H1 (cell line): ENCODE measurements around the gene DEFB118. TPM values are rescaled to one million over a fixed set of nuclear protein-coding genes. Genes with fewer than 3 reads are reported as not detected.

Source experiments
- CHD2 ChIP-seq: IDR thresholded peaks from 2 replicates; pipeline ENCODE4 v1.6.1; 2012; ENCODE audit warnings: low read length, improper control_type of control experiment
- KDM1A ChIP-seq: fragments of 200-600, 300-600 bp; sonication (generic); IDR thresholded peaks from 2 replicates; pipeline ENCODE4 v1.7.1; 2016; ENCODE audit warnings: mild to moderate bottlenecking, low read length, borderline replicate concordance
- POU5F1 ChIP-seq: IDR thresholded peaks from 2 replicates; pipeline ENCODE4 v1.6.1; 2011; ENCODE audit warnings: low read depth, mild to moderate bottlenecking, low read length, moderate library complexity
- SRF ChIP-seq: IDR thresholded peaks from 2 replicates; pipeline ENCODE4 v1.6.1; 2011; ENCODE audit warnings: mild to moderate bottlenecking, low read depth, low read length, moderate library complexity
- polyA plus RNA-seq, 7 experiments: library from polyadenylated mRNA; depleted of rRNA in 3 of 7; stranded (reverse) in 5 of 7; unstranded in 2 of 7; fragments of >200 nt in 5 of 7; fragments of 200-250 nt in 2 of 7; gene quantifications; 1 replicate in 5 of 7; 2 replicates in 1 of 7; 4 replicates in 1 of 7; pipeline versions ENCODE4 v1.2.1 to v1.2.3, GENCODE V29; 2011 to 2013; ENCODE audit warnings: missing spikeins in 2 of 7, mixed read lengths in 2 of 7
- total RNA-seq: library from RNA; stranded (reverse); fragmentation: NEBNext Ultra II Directional; extraction: Animal tissue kit (Norgen Biotek cat#: 25700); gene quantifications from 2 replicates; pipeline ENCODE4 v1.2.1, GENCODE V29; 2021

The DEFB118 gene
- total and polyA plus RNA-seq, 2 of the 8 experiments (the other 6 are each of a cell fraction or from before 2014, with no cell fraction given) = not detected

DNA sequence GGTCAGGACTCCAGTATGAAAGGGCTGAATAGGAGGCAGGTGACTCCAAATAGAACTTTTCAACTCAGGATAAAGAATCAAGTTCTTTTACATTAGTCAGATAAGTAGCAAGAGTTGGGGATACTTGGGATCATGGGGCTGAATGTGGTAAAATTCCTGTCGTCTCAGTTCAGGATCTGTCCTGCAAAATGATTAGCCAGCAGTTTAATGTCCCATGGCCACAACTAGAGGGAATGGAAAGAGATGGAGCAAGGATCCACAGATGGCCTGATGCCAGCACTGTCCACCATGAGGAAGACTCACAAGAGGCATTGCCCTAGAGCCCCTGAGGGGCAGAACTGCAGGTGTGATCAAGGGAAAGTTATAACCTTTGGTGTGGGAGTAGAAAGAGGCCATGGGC is 35.5 kb downstream of the DEFB118 start (continued):
- TF ChIP-seq POU5F1 (no peak), SRF (no peak), KDM1A (no peak), CHD2 (no peak)
- TF ChIP-seq, all 59 proteins: peak for 0
